Tibial artery (tissue), 4 donors: Measurements from ENCODE around the gene KAZN.

Experiments used
- DNase-seq, 2 donors: peaks; one replicate each; pipeline ENCODE4 v3.0.0-alpha.2; 2019
- H3K27ac ChIP-seq, 2 donors: fragments of 200-600 bp; sonication (generic) in 1 of 2; 1 replicate in 1 of 2; 2 replicates in 1 of 2; pipeline ENCODE4 v1.5.1; 2018 to 2019; ENCODE audit warnings: mild to moderate bottlenecking in 1 of 2
- H3K27me3 ChIP-seq, 2 donors: fragments of 200-600 bp; sonication (generic) in 1 of 2; one replicate each; pipeline versions ENCODE4 v1.5.1 to v1.6.0; 2016 to 2019
- H3K36me3 ChIP-seq, 3 donors: fragments of 200-600 bp; sonication (generic) in 2 of 3; one replicate each; pipeline ENCODE4 v1.5.1; 2016 to 2019; ENCODE audit warnings: mild to moderate bottlenecking in 2 of 3
- H3K4me1 ChIP-seq, 4 donors: fragments of 200-600 bp; sonication (generic) in 2 of 4; 1 replicate in 3 of 4; 2 replicates in 1 of 4; pipeline ENCODE4 v1.5.1; 2016 to 2019
- H3K4me3 ChIP-seq, 2 donors: fragments of 200-600 bp; sonication (generic) in 1 of 2; 1 replicate in 1 of 2; 2 replicates in 1 of 2; pipeline ENCODE4 v1.5.1; 2018 to 2019; ENCODE audit warnings: mild to moderate bottlenecking in 2 of 2
- H3K9me3 ChIP-seq, 3 donors: fragments of 200-600 bp; sonication (generic) in 1 of 3; one replicate each; pipeline ENCODE4 v1.5.1; 2016 to 2019
- intact Hi-C: fragments of 100-400 bp; cut with DNase I; formaldehyde crosslinking; loops from one replicate; pipeline ENCODE4 v1.15.0; 2023; ENCODE audit warnings: low total_unique reads
- TF ChIP-seq, protein P1 (sequence below), 2 experiments: fragments of 200-600 bp in 1 of 2; fragments of 450-650 bp in 1 of 2; IDR thresholded peaks; one replicate each; pipeline ENCODE4 v1.5.1; 2017 to 2019; ENCODE audit warnings: antibody characterized with exemption in 2 of 2, mild to moderate bottlenecking in 1 of 2, moderate library complexity in 1 of 2

Gene KAZN

GRCh38 chr1:14794906-14795305, 196.4 kb downstream of the KAZN start:
- Histone ChIP-seq H3K9me3 (no peaks in the 10 kb centered on the region), H3K36me3 (no peaks in the 10 kb centered on the region), H3K4me3 (no peak overlapping the region), H3K27ac (no peak overlapping the region), H3K4me1 (no peaks in the 10 kb centered on the region), H3K27me3 (peaks cover 0 to 4% of the 10 kb centered on the region in 2 donors)
- intact Hi-C loops, result no loop called here
- TF ChIP-seq, protein P1, sequence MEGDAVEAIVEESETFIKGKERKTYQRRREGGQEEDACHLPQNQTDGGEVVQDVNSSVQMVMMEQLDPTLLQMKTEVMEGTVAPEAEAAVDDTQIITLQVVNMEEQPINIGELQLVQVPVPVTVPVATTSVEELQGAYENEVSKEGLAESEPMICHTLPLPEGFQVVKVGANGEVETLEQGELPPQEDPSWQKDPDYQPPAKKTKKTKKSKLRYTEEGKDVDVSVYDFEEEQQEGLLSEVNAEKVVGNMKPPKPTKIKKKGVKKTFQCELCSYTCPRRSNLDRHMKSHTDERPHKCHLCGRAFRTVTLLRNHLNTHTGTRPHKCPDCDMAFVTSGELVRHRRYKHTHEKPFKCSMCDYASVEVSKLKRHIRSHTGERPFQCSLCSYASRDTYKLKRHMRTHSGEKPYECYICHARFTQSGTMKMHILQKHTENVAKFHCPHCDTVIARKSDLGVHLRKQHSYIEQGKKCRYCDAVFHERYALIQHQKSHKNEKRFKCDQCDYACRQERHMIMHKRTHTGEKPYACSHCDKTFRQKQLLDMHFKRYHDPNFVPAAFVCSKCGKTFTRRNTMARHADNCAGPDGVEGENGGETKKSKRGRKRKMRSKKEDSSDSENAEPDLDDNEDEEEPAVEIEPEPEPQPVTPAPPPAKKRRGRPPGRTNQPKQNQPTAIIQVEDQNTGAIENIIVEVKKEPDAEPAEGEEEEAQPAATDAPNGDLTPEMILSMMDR (IDR thresholded peaks at IDR 0.05), result no peak
- no peak for DNase-seq

- Histone ChIP-seq H3K36me3 (no peaks in the 10 kb centered on the region), H3K27ac (no peak overlapping the region), H3K4me1 (no peaks in the 10 kb centered on the region), H3K4me3 (no peak overlapping the region), H3K27me3 (peaks cover 0 to 4% of the 10 kb centered on the region in 2 donors), H3K9me3 (no peaks in the 10 kb centered on the region)
- DNase-seq, result no peak
- intact Hi-C loops, result no loop called here
- TF ChIP-seq, protein P1 (IDR thresholded peaks at IDR 0.05), result no peak
These were observed 197.1 kb downstream of the KAZN start for GRCh38 chr1:14795589-14795988.

GRCh38 chr1:14800014-14800413, 201.5 kb downstream of the KAZN start:
- TF ChIP-seq, protein P1 (IDR thresholded peaks at IDR 0.05), result no peak
- DNase-seq, result no peak
- Histone ChIP-seq H3K9me3 (no peaks in the 10 kb centered on the region), H3K4me3 (no peak overlapping the region), H3K27me3 (peaks cover 0 to 12% of the 10 kb centered on the region in 2 donors), H3K4me1 (no peaks in the 10 kb centered on the region), H3K36me3 (no peaks in the 10 kb centered on the region), H3K27ac (no peak overlapping the region)
- intact Hi-C loops, result no loop called here

DNA sequence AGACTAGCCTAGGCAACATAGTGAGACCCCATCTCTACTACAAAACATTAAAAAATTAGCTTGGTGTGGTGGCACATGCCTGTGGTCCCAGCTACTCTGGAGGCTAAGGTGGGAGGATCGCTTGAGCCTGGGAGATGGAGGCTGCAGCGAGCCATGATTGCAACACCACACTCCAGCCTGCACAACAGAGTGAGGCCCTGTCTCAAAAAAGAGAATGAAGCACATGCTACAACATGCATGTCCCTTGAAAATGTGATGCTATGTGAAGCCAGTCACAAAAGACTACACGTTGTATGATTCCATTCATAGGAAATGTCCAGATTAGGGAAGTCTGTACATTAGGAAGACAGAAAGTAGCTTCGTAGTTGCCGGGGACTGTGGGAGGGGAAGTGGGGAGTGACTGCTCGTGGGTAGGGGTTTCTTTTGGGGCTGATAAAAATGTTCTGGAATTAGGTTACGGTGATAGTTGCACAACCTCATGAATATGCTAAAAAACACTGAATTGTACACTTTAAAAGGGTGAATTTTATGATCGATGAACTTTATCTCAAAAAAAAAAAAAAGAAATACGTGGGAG, 202.1 kb downstream of the KAZN start:
- TF ChIP-seq, protein P1 (IDR thresholded peaks at IDR 0.05), result no peak
- H3K4me3 ChIP-seq, result no peak overlapping the region
- no peaks in the 10 kb centered on the region for H3K4me1 ChIP-seq
- no peak overlapping the region for H3K27ac ChIP-seq
- DNase-seq, result no peak
- no peaks in the 10 kb centered on the region for H3K36me3 ChIP-seq
- intact Hi-C loops, result no loop called here
- peaks cover 0 to 12% of the 10 kb centered on the region in 2 donors for H3K27me3 ChIP-seq
- no peaks in the 10 kb centered on the region for H3K9me3 ChIP-seq

DNA sequence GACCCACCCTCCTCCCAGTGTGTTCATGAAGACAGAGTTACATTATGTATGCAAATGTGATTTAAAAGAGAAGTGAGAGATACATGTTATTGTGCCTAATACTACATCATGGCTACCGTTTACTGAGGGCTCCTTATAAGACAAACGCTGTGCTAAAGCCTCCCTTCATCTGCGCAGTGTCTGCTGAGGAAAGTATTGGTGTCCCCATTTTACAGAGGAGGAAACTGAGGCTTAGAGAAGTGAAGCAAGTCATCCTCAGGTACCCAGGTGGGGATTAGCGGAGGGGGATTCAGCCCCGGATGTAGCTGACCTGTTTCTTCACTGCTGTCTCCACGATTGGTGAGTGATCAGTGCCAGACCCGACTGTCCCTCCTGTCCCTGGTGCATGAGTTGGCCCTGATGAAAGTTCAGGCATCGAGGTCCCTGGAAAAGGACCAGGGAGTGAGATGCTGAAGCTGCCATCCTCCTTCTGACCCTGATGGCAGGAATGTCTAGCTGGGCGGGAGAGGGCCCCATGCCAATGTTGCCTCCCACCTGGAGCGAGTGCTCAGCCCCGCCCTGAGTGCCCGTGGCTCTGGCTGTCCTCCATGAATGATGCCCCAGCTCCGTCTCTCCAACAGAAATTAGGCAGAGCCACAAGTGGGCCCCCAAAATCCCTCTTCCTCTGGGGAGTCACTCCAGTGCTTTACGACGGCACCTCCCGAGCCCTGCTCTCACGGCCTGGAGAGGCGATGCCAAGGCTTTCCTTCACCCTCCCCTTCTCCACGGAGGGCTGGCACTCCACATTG, 204.7 kb downstream of the KAZN start:
- Histone ChIP-seq H3K27ac (no peak overlapping the region), H3K27me3 (peaks cover 0 to 12% of the 10 kb centered on the region in 2 donors), H3K4me1 (no peaks in the 10 kb centered on the region), H3K4me3 (no peak overlapping the region), H3K36me3 (peaks cover 0 to 4% (median 0%) of the 10 kb centered on the region in 3 donors), H3K9me3 (peaks cover 4 to 23% (median 18%) of the 10 kb centered on the region in 3 donors)
- DNase-seq, result no peak
- TF ChIP-seq, protein P1 (IDR thresholded peaks at IDR 0.05), result no peak
- intact Hi-C loops, result no loop called here
